Gastroesophageal sphincter (tissue), 4 donors: ENCODE results near the gene KMT2B. TPM values are rescaled to one million over a fixed set of nuclear protein-coding genes. Genes with fewer than 3 reads are reported as not detected.
A peak's percentile ranks its signal among the peaks of the same experiment; 100 is the strongest.
"Not testable (repeated sequence)": the region's sequence is repeated elsewhere in the genome, so short reads cannot be mapped to it uniquely, and the experiment has no call there.

Experiments
- ATAC-seq: fragments of 150-250 bp; one replicate; pipeline ENCODE4 v1.9.1; 2016; ENCODE audit warnings: mild to moderate bottlenecking, moderate library complexity
- H3K27ac ChIP-seq, 4 donors: fragments of 200-600 bp; sonication (generic) in 3 of 4; 1 replicate in 3 of 4; 2 replicates in 1 of 4; pipeline ENCODE4 v1.5.1; 2016 to 2019
- H3K27me3 ChIP-seq: fragments of 200-600 bp; sonication (generic); one replicate; pipeline ENCODE4 v1.5.1; 2019
- H3K36me3 ChIP-seq, 2 donors: fragments of 200-600 bp; sonication (generic); one replicate each; pipeline ENCODE4 v1.5.1; 2019; ENCODE audit warnings: control low read depth in 1 of 2
- H3K4me1 ChIP-seq, 3 donors: fragments of 200-600 bp; sonication (generic); 1 replicate in 2 of 3; 2 replicates in 1 of 3; pipeline ENCODE4 v1.5.1; 2016 to 2019; ENCODE audit warnings: control low read depth in 2 of 3
- H3K4me3 ChIP-seq, 2 donors: fragments of 200-600 bp; sonication (generic); one replicate each; pipeline ENCODE4 v1.5.1; 2019; ENCODE audit warnings: mild to moderate bottlenecking in 1 of 2, moderate library complexity in 1 of 2
- H3K9me3 ChIP-seq, 3 donors: fragments of 200-600 bp; sonication (generic); one replicate each; pipeline ENCODE4 v1.5.1; 2017 to 2019; ENCODE audit warnings: control low read depth in 2 of 3
- EP300 ChIP-seq: sonication (generic); formaldehyde crosslinking; IDR thresholded peaks from one replicate; pipeline ENCODE4 v1.6.1; 2017; ENCODE audit warnings: antibody characterized with exemption, mild to moderate bottlenecking
- POLR2A ChIP-seq, 2 donors: fragments of 450-650 bp; IDR thresholded peaks; one replicate each; pipeline ENCODE4 v1.6.1; 2017; ENCODE audit warnings: antibody characterized with exemption in 2 of 2, mild to moderate bottlenecking in 2 of 2, moderate library complexity in 1 of 2
- POLR2AphosphoS5 ChIP-seq: sonication (generic); formaldehyde crosslinking; IDR thresholded peaks from one replicate; pipeline ENCODE4 v1.6.1; 2017; ENCODE audit warnings: antibody characterized with exemption
- WGBS, 2 donors: methylation state at CpG; one replicate each; pipeline ENCODE4 v1.1.5; 2018; ENCODE audit warnings: low coverage in 1 of 2; 5-methylcytosine and 5-hydroxymethylcytosine counted together
- total RNA-seq, 4 donors: library from RNA; depleted of rRNA; stranded (reverse); fragments of >200 nt; gene quantifications; one replicate each; pipeline ENCODE4 v1.1.0, GENCODE V29; 2016
- TF ChIP-seq, protein P1 (sequence below), 4 experiments: fragments of 200-600 bp in 2 of 4; fragments of 450-650 bp in 2 of 4; sonication (generic) in 1 of 4; IDR thresholded peaks; one replicate each; pipeline ENCODE4 v1.5.1; 2017 to 2019; ENCODE audit warnings: antibody characterized with exemption in 4 of 4, mild to moderate bottlenecking in 2 of 4, moderate library complexity in 2 of 4

Gene KMT2B
- total RNA-seq, 4 donors from 2014 or later = 7.7 to 27.0 (median 17.5) TPM

DNA sequence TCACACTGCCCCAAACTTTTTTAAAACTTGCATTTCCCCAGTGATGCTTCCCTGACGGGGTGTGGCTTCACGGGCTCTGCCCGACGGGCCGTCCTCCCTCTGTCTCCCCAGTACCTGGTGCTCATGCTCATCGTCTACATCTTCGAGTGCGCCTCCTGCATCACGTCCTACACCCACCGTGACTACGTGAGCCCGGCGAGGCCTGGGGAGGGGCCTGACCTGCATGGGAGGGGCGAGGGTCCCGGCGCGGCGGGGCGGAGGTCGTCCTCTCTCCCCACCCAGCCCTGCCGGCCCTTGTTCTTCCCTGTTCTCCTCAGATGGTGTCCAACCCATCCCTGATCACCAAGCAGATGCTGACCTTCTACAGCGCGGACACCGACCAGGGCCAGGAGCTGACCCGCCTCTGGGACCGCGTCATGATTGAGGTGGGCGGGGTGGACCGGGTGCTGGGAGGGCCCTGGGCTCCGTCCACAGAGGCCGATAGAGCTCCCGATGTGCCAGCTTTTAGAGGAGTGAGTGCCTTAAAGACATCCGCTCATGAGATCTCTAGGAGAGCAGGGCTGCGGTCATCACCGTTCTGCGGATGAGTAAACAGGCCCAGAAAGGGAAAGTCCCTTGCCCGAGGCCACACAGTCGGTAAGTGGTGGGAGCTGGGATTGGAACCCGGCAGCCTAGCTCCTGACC is 44.5 kb upstream of the KMT2B start:
- peak; percentile 78 for ATAC-seq
- Histone ChIP-seq H3K9me3 (no peaks in the 10 kb centered on the region), H3K27me3 (peaks cover 66% of the 10 kb centered on the region), H3K27ac (no peak overlapping the region), H3K4me1 (peaks cover 0 to 9% (median 0%) of the 10 kb centered on the region in 3 donors), H3K36me3 (no peaks in the 10 kb centered on the region), H3K4me3 (peak overlapping the region; percentile 2 to 42)
- TF ChIP-seq POLR2AphosphoS5 = no peak
- TF ChIP-seq POLR2A (IDR thresholded peaks at IDR 0.05) = no peak
- TF ChIP-seq, protein P1, sequence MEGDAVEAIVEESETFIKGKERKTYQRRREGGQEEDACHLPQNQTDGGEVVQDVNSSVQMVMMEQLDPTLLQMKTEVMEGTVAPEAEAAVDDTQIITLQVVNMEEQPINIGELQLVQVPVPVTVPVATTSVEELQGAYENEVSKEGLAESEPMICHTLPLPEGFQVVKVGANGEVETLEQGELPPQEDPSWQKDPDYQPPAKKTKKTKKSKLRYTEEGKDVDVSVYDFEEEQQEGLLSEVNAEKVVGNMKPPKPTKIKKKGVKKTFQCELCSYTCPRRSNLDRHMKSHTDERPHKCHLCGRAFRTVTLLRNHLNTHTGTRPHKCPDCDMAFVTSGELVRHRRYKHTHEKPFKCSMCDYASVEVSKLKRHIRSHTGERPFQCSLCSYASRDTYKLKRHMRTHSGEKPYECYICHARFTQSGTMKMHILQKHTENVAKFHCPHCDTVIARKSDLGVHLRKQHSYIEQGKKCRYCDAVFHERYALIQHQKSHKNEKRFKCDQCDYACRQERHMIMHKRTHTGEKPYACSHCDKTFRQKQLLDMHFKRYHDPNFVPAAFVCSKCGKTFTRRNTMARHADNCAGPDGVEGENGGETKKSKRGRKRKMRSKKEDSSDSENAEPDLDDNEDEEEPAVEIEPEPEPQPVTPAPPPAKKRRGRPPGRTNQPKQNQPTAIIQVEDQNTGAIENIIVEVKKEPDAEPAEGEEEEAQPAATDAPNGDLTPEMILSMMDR (IDR thresholded peaks at IDR 0.05) = no peak
- TF ChIP-seq EP300 = no peak
- WGBS, 2 donors = 0 to 9% methylated on average over 5 to 7 of the region's 39 CpGs

- Histone ChIP-seq H3K27ac (no peak overlapping the region), H3K36me3 (no peaks in the 10 kb centered on the region), H3K4me3 (no peak overlapping the region), H3K9me3 (no peaks in the 10 kb centered on the region), H3K4me1 (peaks cover 0 to 9% (median 0%) of the 10 kb centered on the region in 3 donors), H3K27me3 (peaks cover 69% of the 10 kb centered on the region)
- WGBS, 2 donors = 65 to 80% methylated on average over 8 to 12 of the region's 15 CpGs
- no peak for ATAC-seq
- TF ChIP-seq EP300 = no peak
- TF ChIP-seq POLR2A (IDR thresholded peaks at IDR 0.05) = no peak
- TF ChIP-seq POLR2AphosphoS5 = no peak
- TF ChIP-seq, protein P1 (IDR thresholded peaks at IDR 0.05) = no peak
Observed at GRCh38 chr19:35675589-35676140, 42.1 kb upstream of the KMT2B start.

- H3K4me3 ChIP-seq = no peak overlapping the region
- no peaks in the 10 kb centered on the region for H3K36me3 ChIP-seq
- no peak overlapping the region for H3K27ac ChIP-seq
- no peaks in the 10 kb centered on the region for H3K9me3 ChIP-seq
- WGBS, 2 donors = 60% methylated on average over 2 of the region's 4 CpGs; no CpG with 5 or more reads in 1 of the 2 donors
- peaks cover 10% of the 10 kb centered on the region for H3K27me3 ChIP-seq
- no peak for ATAC-seq
- TF ChIP-seq POLR2AphosphoS5 (no peak), EP300 (no peak), POLR2A (IDR thresholded peaks at IDR 0.05) (no peak)
- TF ChIP-seq, protein P1 (IDR thresholded peaks at IDR 0.05) = no peak
- H3K4me1 ChIP-seq = no peaks in the 10 kb centered on the region
Observed at GRCh38 chr19:35689836-35690235, 28.0 kb upstream of the KMT2B start.

GRCh38 chr19:35691106-35691505 is 26.7 kb upstream of the KMT2B start:
- not testable (repeated sequence) for H3K4me3 ChIP-seq, H3K9me3 ChIP-seq, H3K27ac ChIP-seq, ATAC-seq, H3K36me3 ChIP-seq, H3K27me3 ChIP-seq, H3K4me1 ChIP-seq
- WGBS, 2 donors = 85% methylated on average over 8 of the region's 37 CpGs; no CpG with 5 or more reads in 1 of the 2 donors

DNA sequence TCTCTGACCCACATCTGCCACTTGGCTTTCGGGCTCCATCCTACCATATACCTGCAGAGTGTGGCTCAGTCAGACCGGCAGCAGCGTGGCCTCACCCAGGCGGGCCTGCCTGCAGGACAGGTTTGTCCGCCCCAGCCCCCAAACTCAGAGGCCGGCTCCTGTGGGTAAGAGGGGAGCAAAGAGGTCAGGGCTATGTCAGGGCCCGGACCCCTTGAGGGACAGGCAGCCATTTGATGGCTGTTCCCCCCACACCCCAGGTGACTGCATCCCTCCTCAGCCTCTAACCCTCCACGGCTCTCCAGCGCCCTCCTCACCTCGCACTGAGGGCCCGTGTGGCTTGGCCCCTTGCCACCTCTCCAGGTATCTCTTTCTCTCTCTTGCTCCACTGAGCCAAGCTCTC is 25.8 kb upstream of the KMT2B start:
- TF ChIP-seq EP300 (no peak), POLR2AphosphoS5 (no peak), POLR2A (IDR thresholded peaks at IDR 0.05) (no peak)
- TF ChIP-seq, protein P1 (IDR thresholded peaks at IDR 0.05) = no peak
- Histone ChIP-seq H3K36me3 (no peaks in the 10 kb centered on the region), H3K4me1 (no peaks in the 10 kb centered on the region), H3K27me3 (peaks cover 10% of the 10 kb centered on the region), H3K27ac (no peak overlapping the region), H3K9me3 (no peaks in the 10 kb centered on the region), H3K4me3 (no peak overlapping the region)
- WGBS, 2 donors = 68 to 71% methylated on average over 3 to 4 of the region's 11 CpGs
- no peak for ATAC-seq
